HG02852 (cell line): ENCODE data around the gene COL24A1.
"Not testable (repeated sequence)": the region's sequence is repeated elsewhere in the genome, so short reads cannot be mapped to it uniquely, and the experiment has no call there.

Experiments
- ATAC-seq: cut with Tn5 transposase; IDR thresholded peaks from one replicate; pipeline ENCODE4 v1.9.1; 2021; ENCODE audit warnings: mild to moderate bottlenecking, moderate library complexity; ENCODE audit not compliant: unreplicated experiment

The COL24A1 gene

DNA sequence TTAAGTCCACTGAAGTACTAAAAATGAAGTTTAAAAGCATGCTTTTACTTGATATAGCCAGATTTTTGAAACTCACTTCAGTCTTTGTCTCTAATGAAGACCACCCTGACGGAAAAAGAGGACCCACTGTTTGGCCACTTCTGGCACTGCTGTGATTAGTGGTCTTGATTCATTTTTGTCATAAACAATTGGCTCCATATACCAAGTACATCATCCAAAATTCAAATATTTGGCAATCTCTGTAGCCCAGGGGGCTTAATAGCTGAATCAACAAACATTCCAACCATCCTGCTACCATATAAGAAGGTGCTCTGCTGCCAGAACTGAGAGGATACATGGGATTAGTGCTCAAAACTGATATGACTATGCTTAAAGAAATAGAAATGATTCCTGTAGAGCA, 156.0 kb downstream of the COL24A1 start:
- no peak for ATAC-seq

DNA sequence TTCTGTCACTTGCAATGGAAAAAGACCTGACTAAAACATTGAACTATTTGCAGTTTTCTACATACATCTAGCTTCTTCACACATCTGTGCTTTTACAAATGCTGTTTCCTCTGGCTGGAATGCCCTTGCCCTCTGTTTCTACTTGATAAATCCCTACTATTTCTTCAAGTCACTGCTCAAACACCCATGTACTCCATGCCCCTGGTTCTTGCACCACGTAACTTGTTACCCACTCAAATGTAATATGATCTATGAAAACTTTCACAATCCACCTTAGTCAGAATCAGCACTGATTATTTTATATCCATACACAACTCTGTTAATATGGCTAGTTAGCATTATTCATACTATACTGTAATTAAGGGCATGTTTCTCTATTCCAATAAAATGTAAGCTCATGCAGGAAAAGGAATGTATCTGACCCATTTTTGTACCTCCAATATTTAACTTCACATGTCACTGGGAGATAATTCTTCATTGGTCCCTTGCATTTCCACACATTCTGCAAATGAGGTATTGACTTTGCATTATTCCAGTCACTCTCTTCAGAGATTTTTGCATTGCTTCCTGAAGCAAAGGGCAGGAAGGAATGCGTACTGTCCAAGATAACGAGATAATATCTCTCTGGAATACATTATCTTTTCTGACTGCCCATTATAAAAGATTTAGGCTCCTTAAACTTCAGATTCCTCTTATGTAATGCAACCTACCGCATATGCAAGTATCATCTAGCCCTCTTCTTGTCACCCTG, 158.3 kb downstream of the COL24A1 start:
- no peak for ATAC-seq

DNA sequence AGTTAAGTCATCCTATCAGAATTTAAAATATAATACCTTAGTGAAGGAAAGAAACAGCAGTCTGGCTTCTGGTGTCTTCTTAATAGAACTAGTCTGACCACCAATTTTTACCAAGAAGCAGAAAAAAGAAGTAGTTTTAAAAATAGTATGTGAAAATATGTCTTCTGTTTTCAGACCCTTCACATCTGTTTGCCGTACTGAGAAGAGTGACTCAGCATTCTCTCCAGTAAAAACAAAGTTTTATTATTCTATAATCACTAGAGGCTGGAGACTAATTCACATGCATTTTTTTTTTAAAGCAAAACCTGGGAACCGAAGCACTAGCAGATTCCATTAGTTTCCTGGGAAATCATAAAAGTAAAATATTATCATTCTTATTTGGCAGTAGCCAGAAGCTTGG, 163.8 kb downstream of the COL24A1 start:
- peak; percentile 56 for ATAC-seq

DNA sequence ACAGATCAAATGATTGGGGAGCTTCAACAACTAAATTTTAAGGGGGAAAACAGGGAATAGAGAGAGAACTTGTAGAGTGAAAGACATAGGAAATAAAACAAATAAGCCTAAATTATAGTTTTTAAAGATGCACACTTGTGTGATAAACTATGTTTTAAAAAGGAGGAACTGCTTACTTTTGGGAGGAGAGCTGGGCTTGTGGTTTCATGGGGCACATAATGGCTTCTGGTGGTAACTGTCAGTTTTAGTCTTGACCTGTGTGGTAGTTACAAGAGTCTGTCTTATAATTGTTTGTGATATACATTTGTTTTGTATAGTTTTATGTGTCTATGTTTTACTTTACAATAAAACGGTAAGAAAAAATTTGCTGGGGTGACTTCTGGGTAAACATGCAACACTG, 165.3 kb downstream of the COL24A1 start:
- peak; percentile 37 for ATAC-seq

DNA sequence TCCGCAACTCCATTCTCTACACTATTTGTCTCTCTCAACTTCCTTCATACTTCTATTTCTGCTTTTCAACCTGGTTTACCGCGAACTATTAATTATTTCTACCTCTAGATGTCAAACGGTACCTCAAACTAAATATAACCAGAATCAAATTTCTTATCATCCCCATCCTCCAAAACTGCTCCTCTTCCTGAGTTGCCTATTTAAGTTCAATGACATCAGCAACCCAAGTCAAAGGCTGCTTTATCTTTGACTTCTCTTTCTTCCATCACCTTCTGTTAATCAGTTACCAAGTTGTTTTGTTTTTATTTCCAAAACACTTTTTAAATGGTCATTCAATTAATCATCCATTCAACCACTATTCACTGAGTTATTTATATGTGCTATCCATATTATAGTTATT, 171.9 kb downstream of the COL24A1 start:
- ATAC-seq, result no peak

DNA sequence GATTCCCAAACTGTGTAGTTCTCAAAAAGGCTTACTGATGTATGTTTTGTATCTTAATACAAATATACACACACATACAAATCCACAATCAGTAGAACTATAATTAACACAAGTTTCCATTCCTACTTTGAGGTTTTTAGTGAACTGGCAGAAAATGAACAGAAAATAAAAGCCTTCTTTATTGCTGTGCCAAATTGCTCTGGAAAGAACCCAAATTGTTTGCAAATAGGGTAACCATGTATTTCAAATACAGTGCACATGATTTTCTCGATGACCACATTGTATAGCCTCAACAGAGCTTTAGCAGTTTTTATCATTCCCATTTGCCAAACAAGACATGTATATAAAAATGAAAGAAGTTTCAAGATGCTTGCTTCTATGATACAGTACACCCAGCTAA, 173.3 kb downstream of the COL24A1 start:
- no peak for ATAC-seq

DNA sequence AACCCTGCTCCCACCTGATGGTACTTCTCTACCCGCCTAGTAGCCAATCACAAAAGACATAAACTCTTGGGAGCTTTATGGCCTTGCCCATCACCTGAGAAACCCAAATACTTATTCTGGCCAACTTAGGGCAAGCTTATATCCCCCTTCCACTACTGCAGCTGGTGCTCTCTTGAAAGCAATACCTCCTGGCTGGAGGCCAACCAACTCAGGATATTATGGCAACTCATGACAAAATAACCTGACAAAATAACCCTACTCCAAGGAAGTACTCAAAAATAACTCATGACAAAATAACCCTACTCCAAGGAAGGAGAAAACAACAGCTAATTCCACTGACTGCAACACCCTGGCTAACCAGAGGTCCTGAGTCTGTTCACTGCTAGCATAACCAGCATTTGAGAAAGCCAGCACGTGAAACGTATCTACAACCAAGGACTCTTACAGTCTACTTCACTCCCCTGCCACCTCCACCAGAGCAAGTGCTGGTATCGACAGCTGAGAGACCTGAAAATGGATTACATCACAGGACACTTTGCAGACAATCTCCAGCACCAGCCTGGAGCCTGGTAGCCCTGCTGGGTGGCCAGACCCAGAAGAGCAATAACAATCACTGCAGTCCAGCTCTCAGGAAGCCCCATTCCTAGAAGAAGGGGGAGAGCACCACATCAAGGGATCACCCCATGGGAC, 179.9 kb downstream of the COL24A1 start:
- no peak for ATAC-seq

DNA sequence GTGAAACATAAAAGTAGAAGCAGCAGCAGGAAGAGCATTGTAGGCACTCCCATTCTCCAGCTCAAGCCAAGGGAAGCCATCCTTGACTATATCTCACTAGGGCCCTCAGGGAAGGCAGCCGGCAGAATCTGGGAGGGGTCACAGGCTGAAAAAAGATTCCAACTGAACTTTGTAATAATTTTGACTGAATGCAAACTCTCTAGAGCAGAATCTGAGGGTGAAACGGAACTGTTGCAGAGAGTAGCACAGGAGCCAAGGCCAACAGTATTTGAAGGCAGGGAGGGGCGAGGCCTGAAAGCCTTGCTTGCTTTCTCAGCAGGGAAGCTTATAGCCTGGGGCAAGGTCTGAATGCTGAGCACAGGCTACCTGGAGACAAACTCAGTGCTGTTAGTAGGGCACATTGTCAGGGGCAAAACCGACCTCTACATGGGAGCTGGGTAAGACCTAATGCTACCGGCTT, 180.6 kb downstream of the COL24A1 start:
- no peak for ATAC-seq

DNA sequence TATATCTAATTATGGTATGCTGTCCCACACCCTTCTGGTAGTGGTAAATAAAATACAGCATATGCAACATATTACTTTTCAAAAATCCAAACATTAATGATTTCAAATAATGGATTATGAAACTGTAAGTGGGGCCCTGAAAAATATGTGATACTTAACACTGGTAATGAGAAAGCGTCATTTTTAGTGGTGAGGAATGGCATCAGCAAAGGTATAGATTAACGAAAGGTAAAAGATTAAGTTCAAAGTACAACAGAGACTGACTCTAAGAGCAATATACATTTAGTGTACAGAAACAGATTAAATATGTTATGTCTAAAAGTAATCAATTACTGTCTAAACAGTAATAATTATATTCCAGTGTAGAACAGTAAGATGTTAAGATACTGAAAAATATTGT, 194.1 kb downstream of the COL24A1 start:
- no peak for ATAC-seq

DNA sequence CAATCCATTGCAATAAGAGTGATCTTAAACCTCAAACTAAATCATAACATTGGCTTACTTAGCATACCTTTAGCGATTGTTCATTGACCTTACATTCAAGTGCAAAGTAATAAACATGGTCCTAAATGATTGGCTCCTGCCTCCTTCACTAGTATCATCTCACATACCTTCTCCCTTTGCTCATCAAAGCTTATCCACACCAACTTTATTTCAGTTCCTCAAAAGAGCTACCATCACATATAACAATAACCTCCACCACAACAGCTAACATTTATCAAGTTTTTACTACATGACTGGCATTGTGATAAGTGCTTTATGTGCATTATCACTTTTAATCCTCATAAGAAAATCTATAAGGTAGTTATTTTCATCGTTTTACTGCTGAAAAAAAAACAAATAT, 198.8 kb downstream of the COL24A1 start:
- no peak for ATAC-seq

DNA sequence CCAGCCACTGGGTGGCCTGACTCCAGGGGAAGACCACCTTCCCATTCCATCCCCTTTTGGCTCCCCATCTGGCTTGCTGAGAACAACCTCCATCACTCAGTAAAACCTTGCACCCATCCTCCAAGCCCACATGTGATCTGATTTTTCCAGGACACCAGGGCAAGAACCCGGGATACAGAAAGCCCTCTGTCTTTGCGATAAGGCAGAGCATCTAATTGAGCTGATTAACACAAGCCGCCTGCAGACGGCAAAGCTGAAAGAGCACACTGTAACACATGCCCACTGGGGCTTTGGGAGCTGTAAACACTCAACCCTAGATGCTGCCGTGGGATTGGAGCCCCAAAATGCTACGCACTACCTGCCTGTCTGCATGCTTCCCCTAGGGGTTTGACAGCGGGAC, 201.4 kb downstream of the COL24A1 start:
- not testable (repeated sequence) for ATAC-seq

DNA sequence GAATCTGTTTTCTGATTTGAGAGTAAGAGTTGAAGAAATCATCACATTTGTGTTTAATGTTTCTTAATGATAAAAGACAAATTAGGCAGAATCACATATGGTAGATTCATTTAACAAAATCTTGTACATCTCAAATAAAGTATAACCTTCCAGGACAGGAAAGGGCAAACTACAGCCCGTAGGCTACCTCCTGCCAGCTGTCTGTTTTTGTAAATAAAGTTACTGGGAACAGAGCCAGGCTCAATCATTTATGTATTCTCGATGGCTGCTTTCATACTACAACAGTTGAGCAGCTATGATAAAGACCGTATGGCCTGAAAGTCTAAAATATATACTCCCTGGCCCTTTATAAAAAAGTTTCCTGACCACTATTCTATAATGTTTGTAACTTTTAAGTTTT, 204.1 kb downstream of the COL24A1 start:
- no peak for ATAC-seq

DNA sequence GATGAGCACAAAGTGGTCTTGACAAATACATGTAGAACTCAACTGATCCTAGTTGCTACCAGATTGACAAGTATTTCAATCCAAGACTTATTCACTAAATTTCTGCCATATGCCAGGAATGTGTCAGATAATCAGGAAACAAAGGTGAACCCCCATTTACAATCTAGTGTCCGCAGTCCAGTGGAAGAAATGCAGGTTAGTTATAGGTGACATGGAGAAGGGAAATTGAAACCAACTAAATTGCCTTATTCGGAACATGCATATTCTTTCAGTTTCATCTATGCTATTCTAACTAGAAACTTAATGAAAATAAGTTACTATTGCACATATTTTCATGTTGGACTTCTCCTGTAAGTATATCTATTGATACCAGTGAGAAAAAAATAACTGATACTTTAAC, 209.4 kb downstream of the COL24A1 start:
- ATAC-seq, result no peak

DNA sequence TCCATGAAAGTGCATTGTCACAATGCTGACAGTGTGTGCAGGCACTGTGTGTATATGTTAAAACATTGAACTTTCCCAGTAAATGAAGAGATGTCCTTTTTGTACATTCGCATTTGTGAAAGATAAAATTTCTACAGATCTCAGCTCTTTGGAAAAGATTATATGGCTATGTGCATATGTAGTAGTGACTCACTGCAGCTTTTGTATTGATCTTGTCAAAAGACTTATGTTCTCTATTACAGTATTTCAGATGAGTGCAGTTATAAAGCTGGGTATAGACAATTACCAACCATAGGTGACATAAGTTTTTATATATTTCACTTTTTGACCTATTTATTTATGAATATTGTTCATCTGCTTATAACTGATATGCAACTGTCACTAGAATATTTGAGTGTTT, 212.6 kb downstream of the COL24A1 start:
- ATAC-seq, result no peak

DNA sequence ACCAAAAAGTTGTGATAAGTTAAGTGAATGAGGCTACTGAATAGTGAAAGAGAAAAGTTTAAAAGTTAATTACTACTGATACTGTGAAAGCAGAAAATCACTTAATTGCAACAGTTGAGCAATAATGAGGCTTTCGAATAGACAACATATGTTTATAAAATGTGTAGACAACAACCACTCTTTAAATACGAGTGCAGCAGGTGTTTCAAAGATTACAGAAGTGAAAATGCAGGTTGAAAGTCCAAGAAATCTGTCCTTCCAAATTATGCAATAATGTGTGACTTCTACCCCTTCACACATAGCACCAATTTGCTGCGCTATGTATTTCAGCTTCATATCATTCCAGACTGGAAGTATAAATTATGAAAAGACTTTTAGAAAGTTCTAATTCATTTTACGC, 213.0 kb downstream of the COL24A1 start:
- no peak for ATAC-seq

DNA sequence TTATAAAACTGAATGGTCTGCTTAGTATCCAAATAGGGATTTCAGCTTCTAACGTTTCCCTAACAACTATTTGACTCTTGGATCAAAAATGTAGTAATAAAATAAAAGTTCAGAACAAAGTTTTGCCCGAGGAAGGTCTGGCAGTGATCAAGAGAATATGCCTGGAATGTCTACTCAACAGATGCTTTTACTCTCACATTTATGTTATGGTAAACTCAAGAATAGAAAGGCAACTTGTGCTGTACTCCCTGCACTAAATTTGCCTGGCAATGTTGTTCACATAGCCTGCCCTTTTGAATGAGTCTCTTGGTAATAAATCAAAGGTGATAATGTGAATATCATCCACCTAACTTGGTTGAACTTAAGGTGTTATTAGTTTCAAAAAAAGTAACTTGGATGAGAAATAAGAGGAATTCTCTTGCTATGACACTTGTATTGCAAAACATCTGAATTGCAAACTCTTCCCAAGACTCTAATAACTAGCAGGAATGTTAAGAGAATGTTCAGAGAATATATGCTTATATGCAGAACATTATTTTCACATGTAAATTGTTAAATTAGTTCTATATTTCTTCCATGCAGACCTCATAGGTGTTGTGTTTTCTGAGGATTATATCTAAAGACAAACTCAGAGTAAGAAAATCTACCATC, 215.8 kb downstream of the COL24A1 start:
- no peak for ATAC-seq

DNA sequence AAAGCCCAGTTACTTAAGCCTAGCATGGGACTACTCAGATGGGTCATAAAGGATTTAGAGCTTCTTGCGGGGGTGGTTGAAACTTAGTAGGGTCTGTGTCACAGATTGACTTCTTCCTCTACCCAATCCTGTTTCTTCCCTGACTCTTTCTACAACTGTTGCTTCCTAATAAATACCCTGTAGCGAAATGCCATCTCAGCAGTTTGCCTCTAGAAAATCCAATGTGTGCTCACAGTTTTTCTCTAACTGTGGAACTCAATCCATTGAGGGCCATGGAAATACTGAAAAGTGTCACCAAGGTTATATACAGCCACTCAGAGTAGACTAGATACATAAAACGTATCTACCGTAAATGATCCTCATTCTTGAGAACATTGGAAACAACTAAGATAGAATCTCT, 217.7 kb downstream of the COL24A1 start:
- no peak for ATAC-seq

DNA sequence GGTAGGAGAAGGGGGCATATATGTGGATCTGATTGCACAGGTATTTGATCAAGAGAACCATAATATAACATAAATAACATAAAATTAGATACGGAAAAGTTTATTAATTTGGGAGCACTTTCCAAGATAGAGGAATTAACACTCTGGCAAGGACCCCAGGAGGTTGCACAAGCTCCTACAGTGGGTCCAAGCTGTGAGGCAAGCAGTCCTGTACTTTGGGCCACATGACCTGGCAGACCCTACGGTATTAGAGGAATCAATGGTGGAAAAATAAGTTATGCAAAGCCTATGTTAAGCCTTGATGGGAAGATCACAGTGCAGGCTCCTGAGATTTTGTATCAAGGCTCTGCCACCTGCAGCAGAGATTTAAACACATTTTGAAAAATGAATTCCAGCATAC, 220.1 kb downstream of the COL24A1 start:
- ATAC-seq, result no peak

DNA sequence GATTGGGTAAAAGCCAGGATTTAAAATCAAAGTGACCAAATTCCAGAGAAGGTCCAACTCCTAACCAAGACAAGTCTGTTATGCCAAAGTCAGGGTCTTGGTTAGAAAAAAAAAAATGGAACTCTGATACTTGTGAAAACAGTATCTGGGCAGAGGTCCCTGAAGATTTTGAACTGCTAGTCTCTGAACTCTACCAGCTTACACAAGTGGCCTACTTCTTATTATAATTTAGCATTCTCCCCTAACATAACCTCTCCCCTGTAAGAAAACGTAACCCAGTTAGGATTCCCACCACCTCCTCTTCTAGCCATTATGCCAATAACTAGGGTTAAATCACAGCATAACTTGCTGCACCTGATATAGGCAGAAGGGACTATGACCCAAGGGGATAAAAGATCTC, 220.5 kb downstream of the COL24A1 start:
- ATAC-seq, result no peak

DNA sequence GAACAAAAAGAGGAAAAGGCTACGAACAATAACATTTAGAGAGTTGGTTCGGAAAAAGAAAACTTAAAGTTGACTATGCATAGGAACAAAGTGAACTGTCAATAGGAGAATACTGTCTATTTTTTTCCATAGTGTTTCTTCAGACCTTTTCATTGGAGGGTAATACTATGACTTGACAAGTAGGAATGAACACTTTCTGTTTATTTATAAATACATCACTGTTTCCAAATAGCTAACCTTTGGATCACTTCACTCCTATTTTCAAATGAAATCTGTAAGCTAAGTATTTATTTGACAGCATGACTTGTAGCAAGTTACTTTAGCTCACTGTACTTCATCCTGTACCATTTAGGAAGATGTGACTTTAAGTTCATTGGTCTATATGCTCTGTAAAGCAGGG, 221.3 kb downstream of the COL24A1 start:
- ATAC-seq, result no peak

DNA sequence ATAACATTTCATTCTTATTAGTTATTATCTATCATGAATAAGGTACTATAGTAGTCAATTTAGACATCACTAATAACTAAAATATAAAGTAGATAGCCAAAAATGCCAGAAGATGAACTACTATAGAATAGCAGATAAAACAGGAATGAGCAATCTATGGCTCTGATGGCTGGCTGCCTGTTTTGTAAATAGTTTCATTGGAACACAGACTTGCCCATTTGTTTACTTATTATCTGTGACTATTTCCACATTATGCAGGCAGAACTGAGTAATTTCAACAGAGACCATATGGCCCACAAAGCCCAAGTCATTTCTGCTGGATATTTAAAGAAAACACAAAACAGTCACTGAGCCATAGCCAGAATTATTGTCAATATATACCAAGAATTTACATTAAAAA, 222.1 kb downstream of the COL24A1 start:
- no peak for ATAC-seq

DNA sequence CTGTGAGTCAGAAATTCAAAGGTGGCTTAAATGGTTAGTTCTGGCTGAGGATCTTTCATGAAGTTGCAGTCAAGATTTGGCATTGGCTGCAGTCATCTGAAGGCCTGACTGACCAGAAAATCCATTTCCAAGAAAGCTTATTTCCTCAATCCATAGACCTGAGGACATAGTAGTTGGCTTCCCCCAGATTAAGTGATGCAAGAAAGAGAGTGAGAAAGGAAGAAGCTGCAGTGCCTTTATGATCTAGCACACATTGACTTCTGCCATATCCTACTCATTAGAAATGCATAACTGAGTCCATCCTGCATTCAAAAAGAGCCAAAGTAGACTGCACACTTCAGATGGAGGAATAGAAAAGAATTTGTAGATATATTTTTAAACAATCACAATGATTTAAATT, 222.6 kb downstream of the COL24A1 start:
- ATAC-seq, result no peak
